ENCODE measurements around the gene PPP2R1A.

DNA sequence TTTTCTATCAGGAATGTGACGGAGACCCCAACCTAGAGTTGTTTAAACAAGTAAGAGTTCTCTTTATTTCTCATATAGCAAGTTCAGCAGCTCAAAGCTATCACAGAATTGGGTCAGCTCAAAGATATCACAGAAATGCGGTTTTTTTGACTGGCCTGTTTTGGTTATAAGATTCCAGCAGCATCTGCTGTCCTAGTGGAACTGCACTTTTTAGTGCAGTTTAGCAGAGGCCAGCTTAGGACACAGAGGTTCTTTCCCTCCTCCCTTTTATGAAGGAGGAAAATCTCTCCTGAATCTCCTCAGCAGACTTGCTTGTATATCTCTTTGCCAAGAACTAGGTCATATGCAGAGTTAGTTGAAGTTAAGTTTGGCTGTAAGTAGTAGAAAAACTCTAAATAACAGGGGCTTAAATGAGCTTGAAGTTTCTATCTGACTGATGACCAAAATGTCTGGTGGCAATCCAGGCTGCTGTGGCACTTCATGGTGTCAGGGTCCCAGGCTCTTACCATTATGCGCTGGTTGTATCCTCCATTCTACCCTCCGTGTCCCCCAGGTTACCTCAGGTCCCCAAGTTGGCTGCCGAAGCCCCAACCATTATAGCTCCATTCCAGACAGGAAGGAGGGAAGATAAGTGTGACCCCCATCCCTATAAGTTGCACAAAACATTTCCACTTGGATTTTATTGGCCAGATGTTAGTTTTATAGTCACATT is 6.6 kb downstream of the PPP2R1A start:
- TF ChIP-seq YY1 (IDR thresholded peaks at IDR 0.05; ENCODE audit: insufficient read depth, insufficient read length) (no peak), ZNF274 (IDR thresholded peaks at IDR 0.05; ENCODE audit: low read depth, low read length) (no peak), SUZ12 (IDR thresholded peaks at IDR 0.05; ENCODE audit: extremely low read depth, insufficient read depth, insufficient read length) (no peak)
